ENCODE results near the gene IFRD2.

DNA sequence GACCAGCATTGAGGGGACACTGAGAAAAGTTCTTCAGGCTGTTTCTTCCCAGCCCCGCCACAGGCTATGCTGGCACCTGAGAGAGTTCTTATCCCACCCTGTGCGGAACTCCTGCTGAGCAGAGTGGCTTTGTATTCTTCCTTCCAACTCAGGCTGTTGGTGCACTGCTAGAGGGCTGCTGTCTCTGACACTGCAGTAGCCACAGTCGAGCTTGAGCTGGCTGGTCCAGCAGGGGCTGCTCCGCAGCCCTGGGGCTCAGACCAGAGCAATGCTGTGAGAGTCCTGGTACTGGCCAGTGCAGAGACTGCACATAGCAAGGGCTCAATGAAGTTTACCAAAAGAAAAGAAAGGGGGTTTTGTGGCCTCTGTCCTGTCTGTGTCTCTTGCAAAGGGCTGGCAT is 52.6 kb downstream of the IFRD2 start:
- TF ChIP-seq CTCF (IDR thresholded peaks at IDR 0.05 in 8 of 11, conservative IDR thresholded peaks at IDR 0.05 in 3 of 11) (no peak), POLR2AphosphoS5 (IDR thresholded peaks at IDR 0.05) (no peak), POLR2A (IDR thresholded peaks at IDR 0.05) (no peak)

All from spleen (tissue), 7 donors.